Fibroblast of the aortic adventitia (primary cell): ENCODE measurements around the gene CAMTA1. TPM values are rescaled to one million over a fixed set of nuclear protein-coding genes. Genes with fewer than 3 reads are reported as not detected.

Experiments
- DNase-seq: peaks from one replicate; pipeline ENCODE4 v3.0.0-alpha.2; 2010; ENCODE audit warnings: low read depth
- H3K4me3 ChIP-seq: 2 replicates; pipeline ENCODE4 v1.5.1; 2011; ENCODE audit warnings: low read depth, mild to moderate bottlenecking, control low read depth, low read length, moderate library complexity
- CTCF ChIP-seq: IDR thresholded peaks from 2 replicates; pipeline ENCODE4 v1.5.1; 2011; ENCODE audit warnings: mild to moderate bottlenecking, low read length, control low read depth, inconsistent platforms; ENCODE audit not compliant: insufficient read depth
- total RNA-seq: library from RNA; depleted of rRNA; stranded (reverse); fragments of >200 nt; gene quantifications from 2 replicates; pipeline ENCODE4 v1.2.3, GENCODE V29; 2012; ENCODE audit warnings: low replicate concordance

CAMTA1 gene
- total RNA-seq, 1 donor = 91.9 TPM

GRCh38 chr1:7553042-7553690 is 767.9 kb downstream of the CAMTA1 start:
- DNase-seq = no peak
- H3K4me3 ChIP-seq = no peak overlapping the region
- TF ChIP-seq CTCF = no peak

DNA sequence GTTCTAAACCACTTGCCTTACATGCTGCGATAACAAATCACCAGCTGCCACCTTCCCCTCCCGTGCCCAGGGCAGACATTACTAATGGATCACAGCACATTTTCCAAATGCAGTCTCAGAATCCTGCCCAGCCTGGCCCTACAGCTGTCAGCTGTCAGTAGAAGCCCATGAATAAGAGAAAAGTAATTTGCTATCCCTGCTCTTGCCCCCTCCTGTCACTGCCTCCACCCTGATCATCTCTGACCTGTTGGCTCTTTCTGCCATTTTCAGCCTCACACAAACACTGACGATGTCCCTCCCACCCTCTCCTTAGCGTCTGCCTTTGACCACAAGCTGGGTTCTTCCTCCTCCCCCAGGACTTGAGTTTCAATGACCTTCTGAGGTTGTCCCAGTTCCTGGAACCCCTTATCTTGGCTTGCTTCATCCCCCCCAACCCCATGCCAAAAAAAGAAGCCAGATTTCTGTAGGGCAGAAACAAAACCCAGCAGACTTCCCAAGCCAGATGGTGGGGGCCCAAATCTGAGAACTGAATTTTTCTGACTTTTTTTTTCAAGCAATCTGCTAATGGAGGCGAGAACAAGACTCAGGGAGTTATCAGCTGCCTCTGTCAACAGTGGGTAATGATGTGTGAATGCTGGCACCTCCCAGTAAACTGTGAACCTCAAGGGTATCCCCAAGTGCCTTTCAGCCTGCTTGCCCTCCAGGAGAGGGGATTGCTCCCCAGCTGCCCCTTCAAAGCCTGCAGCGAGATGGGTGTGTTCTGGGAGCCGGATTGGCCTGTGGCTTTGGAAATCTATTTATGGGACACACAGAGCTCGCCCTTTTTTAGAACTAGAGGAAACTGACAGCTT is 769.4 kb downstream of the CAMTA1 start:
- no peak for DNase-seq
- no peak for TF ChIP-seq CTCF

DNA sequence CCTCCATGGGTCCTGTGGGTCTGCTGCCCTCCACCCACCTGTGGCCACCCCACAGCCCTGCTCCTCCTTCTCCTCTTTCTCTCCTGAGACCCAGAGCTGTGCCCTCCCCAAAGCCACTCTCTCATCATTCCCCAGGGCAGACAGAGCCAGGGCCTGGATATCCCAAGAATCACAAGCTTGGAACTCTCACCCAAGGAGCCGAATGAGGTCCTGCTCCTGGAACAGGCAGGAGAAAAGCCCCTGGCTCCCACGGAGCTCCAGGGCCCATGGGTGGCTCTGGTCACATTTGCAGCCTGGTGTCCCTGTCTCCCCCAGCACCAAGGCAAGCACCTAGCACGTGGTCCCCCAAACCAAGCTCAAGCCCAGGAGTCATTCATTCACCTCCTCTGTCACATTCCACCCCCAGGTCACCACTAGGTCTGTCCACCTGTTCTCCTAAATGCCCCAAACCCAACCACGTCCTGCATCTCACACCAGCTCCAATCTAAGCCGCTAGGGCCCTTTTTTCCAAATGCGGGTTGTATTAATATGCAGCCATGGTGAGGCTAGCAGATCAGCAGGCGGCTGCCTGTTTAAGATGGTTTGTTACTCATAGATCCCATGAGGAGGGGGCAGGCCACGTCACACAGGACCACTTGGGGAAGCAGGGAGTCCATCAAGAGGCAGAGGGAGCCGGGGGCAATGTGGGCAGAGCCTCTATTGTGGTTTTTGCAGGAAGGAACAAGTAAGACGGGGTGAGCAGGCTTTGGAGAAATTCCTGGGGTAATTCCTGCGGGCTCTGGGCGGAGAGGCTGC is 770.3 kb downstream of the CAMTA1 start:
- no peak for TF ChIP-seq CTCF
- H3K4me3 ChIP-seq = no peak overlapping the region
- DNase-seq = no peak

More for the DNA sequence above, 769.4 kb downstream of the CAMTA1 start:
- H3K4me3 ChIP-seq = no peak overlapping the region

DNA sequence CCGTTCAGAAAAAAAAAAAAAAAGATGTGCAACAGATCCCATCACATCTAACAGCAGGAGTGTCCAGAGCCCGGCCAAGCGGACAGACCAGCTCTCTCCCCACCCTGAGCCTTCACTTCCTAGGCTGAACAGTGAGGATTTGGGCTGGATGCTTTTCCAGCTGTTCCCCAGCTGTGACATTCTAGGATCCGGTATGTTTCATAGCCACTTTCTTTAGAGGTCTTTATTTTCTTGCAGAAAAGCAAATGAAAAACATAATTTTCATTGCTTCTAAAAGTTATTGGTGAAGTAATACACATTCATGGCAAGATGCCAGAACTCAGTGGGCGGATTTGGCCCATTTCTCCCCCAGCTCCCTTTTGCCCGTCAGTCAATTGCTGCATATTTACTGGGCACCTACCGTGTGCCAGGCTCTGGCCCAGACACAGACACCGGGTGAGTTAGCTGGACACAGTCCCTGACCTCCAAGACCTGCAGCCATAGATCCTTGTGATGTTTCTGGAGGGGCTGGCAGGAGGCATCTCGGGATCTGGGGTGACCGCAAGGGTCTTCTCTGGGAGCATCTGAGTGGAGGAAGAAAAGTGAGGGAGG is 772.1 kb downstream of the CAMTA1 start:
- no peak for DNase-seq
- H3K4me3 ChIP-seq = no peak overlapping the region
- TF ChIP-seq CTCF = no peak

GRCh38 chr1:7558041-7558461 is 772.8 kb downstream of the CAMTA1 start:
- no peak overlapping the region for H3K4me3 ChIP-seq
- DNase-seq = no peak
- no peak for TF ChIP-seq CTCF

GRCh38 chr1:7558481-7558880 is 773.2 kb downstream of the CAMTA1 start:
- TF ChIP-seq CTCF = no peak
- no peak for DNase-seq
- H3K4me3 ChIP-seq = no peak overlapping the region
